ENCODE results near the gene C2orf81.
"Not testable (repeated sequence)": the region's sequence is repeated elsewhere in the genome, so short reads cannot be mapped to it uniquely, and the experiment has no call there.

C2orf81 gene

DNA sequence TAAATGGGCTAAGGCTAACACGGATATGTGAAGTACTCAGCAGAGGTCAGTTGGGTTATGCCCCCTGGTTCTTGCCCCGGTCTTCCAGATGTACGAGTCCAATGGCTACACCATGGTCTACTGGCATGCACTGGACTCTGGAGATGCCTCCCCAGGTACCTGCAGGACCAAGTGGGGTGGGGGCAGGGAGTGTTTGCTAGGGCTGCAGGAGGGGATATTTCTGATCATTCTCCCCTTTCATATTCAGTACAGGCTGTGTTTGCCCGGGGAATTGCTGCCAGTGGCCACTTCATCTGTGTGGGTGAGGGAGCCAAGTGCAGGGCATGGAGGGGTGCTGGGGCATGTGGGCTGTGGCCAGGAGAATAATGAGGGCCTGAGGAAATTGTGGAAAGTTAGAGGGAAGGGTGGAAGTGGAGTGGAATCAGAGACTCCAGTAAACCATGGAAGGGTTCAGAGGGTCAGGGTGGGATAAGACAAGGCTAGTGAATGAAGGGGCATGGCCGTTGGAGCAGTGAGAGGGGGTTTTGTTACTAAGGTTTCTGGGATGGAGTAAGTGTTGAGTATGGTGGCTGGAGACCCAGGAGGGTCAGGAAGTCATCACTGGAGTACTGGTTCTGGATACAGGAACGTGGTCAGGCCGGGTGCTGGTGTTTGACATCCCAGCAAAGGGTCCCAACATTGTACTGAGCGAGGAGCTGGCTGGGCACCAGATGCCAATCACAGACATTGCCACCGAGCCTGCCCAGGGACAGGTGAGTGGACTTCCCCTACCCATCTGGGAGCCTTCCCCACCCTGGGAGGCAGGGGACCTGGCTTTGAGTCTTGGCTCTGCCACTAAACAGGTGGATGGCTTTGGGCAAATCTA lies 2.0 kb upstream of the C2orf81 start:
- no peak for DNase-seq

DNA sequence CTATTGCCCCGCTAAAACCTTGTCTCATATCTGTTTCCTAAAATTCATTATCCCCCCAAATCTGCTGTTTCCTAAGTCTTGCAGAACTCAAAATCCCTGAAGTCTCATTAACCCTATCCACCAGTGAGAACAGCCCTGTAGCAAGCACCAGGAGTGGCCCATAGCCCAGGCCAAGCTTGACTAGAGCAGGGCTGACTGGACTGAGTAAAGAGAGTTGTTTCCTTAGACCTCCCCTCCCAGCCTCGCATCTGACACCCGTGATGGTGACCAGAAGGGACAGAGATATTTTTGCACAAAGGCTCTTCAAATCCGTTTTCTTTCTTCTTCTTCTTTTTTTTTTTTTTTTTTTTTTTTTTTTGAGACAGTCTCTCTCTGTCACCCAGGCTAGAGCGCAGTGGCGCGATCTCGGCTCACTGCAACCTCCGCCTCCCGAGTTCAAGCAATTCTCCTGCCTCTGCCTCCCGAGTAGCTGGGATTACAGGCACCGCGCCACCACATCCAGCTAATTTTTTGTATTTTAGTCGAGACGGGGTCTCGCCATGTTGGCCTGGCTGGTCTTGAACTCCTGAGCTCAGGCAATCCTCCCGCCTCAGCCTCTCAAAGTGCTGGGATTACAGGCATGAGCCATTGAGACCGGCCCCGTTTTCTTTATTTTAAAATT lies 846 bp downstream of the C2orf81 start:
- DNase-seq: not testable (repeated sequence)

DNA sequence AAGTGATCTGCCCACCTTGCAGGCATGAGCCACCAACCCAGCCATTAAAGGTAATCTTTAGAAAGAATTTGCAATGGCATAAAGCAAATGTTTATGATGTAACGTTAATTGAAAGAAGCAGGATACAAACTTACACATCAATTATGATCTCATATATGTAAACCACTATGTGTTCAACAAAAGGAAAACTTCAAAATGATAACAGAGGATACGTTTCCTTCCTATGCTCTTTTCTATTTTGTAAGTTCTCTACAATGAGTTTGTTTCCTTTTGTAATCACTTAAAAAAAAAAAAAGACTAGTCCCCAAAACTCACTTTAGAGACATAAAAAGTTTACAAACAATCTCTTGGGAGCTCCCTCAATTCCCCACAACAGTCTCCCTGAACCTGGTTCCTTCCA lies 1.4 kb downstream of the C2orf81 start:
- no peak for DNase-seq

DNA sequence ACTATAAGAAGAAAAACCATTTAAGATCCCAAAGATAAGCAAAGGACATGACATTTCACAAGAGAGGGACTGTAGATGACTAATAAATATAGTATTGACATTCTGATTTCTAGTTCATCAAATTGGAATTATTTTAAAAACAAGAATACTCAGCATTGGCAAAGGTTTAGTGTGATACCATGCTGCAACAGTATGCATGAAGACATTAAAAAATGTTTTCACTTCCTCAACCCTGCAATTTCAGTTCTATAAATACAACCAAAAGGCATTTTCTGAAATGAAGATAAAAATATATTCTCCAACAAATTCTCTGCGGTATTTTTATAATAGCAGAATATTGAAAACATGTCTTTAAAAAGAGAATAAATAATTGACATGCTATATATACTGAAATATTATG lies 2.1 kb downstream of the C2orf81 start:
- DNase-seq: no peak

DNA sequence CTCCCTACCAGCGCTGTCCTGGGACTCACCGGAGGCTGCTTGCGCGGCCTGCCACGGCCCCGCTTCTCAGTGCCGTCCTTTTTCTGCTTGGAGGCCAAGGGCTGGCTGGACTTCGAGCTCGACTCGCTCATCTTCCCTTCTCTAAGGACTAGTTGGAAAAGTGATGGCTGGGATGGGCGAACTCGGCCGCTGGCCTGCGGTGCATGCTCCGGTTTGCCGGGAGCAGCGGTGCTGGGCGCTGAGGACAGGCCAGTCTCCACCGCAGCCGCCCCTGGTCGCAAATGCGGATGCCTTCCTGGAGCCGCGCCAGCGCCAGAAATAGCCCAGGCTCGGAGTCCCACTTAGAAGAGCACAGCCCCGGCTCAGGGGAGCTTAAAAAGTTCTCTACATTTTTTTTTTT lies 3.1 kb downstream of the C2orf81 start:
- DNase-seq: no peak

DNA sequence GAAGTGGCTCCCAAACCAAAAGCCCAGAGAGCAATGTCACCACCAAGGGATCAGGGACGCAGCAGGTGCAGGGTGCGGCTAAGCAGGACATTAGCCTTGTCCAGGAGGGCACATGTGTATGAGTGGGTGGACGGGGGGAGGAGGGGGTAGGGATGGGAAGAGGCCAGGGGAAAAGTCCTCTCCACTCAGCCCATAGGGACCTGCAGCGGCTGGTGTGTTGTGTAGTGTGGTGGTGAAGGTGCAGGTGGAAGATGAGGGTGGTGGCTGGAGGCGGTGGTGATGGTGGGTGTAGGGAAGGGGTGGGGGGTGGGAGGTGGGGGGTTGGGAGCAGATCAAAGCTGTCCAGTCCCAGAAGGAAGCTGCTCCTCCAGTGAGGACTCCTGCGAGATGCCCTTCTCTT lies 3.7 kb downstream of the C2orf81 start:
- no peak for DNase-seq

DNA sequence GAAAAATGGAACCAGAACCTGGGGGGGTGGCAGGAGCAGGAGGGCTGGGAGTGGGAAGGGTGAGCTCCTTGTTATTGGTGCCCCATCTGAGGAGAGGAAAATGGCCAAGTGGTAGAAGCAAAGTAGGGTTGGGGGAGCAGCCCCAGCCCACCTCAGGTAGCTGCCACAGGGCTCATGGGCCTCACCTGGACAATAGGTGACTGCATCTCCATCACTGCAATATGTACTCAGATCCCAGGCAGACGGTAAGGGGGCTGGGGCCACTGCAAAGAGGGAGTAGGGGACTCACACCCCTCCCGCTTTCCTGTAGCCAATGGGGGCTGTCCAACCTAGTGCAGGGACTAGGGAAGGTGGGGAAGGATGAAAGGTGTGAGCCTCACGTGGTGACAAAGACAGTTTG lies 4.2 kb downstream of the C2orf81 start:
- DNase-seq: no peak

DNA sequence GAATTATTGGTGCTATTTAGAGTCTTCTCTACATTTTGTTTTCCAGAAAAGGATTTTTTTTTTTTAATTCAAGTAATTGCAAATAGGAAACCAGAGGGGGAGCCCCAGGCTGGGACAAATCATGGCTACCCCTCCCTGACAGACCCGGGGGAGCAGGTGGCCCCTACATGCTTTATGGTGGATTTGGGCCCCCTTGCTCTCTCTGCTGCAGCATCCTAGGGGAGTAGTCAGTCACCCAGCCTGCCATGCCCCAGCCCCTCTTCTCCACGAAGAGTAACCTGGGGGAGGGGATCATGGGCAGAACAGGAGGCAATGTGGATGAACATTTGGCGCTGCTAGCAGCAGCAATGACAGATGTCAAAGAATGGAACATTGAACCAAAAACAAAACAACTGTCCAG lies 4.6 kb downstream of the C2orf81 start:
- DNase-seq: no peak

DNA sequence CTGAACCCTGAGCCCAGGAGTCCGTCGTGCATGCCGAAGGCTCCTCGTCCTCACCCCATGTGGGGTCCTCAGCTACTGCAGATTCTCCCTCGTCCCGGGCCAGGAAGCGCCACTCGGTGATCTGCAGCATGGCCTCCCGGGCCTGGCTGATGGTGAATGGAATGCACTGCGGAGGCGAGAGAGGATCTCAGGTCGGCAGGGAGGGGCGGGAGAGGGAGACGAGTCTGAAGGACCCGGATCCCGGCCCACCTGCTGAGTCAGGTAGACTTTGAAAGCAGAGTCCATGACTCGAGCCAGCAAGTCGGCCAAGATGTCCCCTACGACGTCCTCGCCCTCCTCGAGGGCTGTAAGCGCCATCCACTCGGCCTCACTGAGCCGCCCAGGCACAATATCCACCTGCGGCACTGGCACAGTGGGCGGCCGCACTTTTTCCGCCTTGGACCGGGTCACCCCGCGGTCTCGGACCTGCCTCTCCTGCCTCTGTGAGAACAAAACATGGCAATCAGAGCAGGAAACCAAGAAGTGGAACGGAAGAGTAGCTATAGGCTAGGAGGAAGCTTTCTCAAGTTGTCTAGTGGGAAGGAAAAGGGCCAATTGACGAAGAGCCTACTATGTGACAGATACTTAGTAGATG lies 5.5 kb downstream of the C2orf81 start:
- DNase-seq: peak; percentile 35

DNA sequence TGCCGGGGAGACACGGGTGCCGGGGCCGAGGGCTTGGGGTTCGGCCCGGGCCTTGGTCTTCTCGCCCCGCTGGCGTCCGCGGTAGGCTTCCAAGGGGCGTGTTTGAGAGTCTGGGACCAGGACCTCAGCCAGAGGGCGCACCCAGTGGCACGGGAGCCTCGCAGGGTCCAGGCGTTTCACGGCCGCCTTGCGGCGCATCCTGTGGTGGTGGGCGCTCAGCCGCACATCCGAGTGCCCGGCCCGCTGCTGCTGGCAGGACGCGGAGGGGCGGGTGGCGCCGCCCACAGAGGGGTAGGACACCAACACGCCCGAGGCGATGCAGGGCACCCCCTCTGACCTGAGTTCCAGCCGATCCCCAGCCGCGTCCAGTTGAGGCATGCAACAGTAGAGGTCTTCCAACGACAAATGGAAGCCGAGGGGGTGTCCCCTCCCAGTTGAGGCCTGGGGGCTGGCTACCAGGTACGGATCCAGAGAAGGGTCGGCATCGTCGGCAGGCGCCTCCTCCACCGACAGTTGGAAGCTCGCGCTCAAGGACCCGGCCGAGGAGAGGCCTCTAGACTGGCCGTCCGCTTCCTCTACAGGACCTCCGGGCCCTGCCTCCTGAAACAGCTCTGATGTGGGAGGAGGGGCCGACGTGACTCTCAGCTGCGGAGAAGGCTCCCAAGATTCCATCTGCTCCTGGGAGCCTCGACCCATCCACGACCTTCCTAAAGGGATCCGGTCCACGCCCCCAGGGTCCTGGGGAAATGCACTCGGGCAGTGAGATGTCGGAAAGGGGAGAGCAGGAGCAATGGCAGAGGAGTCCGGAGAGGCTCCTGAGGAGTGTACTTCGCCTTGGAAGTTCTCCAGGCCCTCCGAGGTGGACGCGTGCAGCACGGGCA lies 6.3 kb downstream of the C2orf81 start:
- DNase-seq: peak; percentile 49

DNA sequence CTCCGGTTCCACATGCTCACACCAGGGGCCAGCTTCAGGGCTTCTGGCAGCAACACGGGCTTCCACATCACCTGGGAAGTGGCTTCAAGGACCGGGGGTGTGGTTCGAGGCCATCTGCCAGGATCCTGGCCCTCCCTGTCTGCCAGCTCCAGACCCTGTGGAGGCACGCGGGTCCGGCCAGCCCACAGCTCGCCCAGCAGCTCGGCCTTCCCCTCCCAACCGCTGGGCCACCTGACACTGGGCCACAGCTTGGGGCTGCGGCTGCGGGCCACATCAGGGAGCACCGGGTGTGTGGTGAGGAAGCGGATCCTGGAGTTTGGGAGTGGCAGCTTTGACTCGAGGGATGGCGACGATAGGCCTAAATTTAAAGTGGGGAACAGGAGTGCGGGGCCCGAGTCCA lies 7.0 kb downstream of the C2orf81 start:
- DNase-seq: no peak

DNA sequence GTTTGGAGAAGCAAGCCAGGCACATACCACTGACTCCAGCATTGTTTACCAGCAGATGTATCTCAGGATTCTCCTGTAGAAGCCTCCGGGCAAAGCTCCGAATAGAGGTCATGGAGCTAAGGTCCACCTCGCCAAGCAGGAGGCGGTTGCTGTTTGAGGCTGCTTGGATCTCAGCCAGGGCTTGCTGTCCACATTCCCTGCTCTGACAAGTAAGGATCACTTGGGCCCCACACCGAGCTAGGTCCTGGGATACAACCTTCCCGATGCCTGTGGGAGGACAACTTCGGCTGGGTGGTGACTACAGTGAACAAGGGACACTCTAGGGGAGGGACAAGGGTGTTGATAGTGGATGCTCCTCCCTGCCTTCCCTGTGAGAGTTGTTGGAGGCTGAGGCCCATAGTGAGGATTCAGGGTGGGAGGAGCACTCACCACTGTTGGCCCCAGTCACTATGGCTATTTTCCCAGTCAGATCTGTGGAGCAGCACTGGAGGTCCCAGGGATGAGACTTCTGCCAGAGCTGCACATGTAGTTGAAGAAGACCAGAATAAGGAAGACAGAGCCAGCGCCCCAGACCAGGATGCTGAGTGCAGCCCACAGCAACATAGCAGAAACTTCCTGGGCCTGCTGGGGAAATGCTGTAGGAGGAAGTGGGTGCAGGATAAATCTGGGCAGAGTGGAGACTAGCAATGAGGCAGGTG lies 8.3 kb downstream of the C2orf81 start:
- no peak for DNase-seq

DNA sequence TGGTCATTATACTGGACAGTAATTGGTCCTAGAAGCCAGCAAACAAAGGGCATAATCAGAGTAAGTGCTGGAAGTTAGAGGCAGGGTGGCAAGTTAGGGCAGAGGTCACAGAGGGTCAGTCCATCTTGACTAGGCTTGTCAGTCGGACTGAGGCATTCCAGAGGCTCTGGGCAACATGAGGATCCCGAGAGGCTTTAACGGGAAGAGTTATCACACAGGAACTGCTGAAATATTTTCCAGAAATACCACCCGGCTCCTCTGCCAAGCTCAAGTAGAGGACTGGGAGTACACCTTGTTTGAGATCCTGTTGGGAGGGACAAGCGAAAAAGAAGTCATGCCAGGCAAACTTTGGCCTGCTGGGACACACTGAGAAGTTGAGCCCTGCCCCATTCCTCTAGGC lies 13.7 kb downstream of the C2orf81 start:
- no peak for DNase-seq

DNA sequence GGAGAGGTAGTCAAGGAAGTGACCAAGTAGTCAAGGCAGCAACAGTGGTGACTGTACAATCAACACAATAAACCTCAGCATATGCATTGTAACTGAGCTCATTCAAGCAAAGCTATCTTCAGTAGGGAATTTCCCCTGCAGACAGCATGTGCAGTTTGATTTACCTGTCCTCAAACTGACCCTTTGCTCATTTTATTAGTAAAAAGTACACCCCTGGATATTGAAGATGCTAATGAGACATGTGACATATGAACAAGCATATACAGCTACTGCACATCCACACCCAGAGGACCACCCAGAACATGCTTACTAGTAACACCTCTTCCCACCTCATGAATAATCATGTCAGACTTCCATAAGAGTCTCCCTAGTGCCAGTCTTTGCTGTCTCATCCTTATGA lies 15.4 kb downstream of the C2orf81 start:
- DNase-seq: no peak

DNA sequence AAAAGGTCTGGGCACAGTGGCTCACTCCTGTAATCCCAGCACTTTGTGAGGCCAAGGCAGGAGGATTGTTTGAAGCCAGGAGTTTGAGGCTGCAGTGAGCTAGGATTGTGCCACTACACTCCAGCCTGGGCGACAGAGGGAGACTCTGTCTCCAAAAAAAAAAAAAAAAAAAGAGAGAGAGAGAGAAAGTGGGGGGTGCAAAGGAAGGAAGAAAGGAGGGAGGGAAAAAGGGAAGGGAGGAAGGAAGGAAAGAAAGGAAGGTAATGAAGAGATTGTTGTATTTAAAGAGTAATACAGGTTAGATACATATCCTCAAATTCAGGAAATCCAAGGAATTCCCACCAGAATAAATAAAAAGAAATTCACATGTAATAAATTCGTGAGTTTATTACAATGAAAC lies 19.5 kb downstream of the C2orf81 start:
- no peak for DNase-seq

DNA sequence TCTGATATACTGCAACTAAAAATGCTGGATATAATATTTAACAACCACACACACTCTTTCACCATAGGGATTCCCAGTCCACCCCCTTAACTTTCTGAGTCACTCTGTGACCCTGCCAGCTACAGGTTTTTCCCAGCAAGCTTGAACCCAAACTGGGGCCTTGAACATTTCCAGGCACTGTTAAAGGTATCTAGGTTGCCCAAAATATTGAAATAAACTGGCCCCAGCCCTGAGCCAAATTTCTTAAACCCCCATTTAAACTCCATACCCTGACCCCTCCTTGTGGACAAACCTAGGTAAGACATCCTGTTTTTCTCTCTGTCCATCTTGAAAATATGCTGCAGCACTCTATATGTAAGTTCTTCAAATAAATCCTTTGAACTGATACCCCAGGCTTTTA lies 21.6 kb downstream of the C2orf81 start:
- DNase-seq: no peak

DNA sequence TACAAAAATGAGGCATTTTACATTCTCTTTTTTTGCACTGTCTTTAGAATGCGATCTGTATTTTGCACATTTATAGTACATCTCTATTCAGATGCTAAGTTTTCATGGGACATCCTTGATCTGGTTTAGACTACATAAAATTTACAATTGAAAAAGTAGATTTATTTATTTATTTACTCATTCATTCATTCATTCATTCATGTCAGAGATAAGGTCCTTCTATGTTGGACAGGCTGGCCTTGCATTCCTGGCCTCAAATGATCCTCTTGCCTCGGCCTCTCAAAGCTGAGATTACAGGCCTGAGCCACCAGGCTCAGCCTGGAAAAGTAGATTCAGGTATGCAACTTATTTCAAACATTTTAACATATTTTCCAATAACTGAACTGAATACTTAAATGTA lies 25.3 kb downstream of the C2orf81 start:
- no peak for DNase-seq

DNA sequence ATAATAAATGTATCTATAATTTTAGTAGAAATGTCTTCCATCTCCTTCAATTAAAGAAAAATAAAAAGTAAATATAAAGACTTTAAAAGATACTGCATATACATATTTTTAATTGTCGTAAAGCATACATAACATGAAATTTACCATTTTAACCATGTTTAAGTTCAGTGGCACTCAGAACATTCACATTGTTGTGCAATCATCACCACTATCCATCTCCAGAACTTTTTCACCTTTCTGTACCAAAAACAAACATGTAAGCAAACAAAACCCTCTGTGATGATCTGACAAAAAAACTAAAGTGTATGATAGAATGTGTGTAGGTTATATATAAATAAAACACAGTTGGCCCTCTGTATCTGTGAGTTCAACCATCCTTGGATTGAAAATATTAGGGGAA lies 27.9 kb downstream of the C2orf81 start:
- DNase-seq: no peak

DNA sequence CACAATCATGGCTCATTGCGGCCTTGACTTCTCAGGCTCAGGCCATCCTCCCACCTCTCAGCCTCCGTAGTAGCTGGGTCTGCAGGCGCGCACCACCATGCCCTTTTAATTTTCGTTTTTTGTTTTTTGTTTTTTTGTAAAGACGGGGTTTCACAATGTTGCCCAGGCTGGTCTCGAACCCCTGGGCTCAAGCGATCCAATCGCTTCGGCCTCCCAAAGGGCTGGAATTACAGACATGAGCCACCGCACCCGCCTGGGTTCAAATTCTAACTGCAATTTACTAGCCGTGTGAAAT lies 29.0 kb downstream of the C2orf81 start:
- DNase-seq: no peak

DNA sequence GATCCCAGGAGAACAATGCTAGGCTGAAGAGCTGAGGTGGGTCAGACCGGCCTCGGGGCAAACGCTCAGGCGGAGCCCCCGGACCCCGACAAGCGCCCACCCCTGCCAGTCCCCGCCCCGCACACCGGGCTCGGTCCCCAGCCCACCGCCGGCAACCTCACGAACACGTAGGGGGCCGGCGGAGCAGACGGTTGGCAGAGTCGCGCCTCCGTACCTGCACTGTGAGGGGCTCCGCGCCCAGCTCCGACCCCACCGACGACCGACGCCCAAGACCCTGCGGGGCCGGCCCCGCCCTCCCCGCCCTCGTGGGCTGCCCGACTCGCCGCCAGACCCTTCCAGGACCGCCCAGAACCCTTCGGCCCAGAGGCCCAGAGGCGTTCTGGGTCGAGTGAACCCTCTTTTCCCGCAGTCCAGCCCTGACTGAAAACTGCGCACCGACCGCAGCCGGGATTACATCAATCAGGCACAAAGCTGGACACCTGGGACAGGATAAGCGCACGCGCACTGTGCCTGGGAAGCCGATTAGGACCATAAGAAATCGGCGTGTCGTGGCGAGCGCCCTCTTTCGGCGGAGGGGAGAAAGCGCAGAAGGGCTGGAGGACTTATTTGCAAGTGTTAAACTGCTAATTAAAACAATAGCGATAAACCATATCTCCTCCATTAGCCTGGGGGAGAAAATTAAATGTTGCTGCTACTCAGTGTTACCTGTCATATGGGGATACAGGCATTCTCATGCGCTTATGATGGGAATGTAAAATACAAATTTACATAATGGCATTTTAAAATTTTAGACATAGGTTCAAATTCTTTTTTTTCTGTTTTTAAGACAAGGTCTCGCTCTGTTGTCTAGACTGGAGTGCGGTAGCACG lies 29.6 kb downstream of the C2orf81 start:
- DNase-seq: peak; percentile 97

DNA sequence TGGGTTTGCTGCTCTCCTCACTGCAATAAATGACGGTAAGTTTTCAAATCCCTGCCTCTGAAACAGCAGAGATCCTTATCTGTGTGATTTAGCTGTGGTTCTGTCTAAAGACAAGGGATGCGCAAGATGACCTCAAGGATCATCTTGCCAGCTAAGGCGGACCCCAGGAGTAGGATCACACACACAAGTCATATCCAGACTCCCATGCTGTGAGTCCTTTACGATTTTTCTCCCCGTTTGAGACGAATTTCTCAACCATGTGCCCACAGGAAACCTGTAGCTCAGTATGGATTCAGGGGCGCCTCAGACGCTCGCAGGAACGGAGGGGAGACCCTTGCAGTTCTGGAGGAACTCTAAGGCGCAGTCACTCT lies 30.2 kb downstream of the C2orf81 start:
- DNase-seq: no peak

DNA sequence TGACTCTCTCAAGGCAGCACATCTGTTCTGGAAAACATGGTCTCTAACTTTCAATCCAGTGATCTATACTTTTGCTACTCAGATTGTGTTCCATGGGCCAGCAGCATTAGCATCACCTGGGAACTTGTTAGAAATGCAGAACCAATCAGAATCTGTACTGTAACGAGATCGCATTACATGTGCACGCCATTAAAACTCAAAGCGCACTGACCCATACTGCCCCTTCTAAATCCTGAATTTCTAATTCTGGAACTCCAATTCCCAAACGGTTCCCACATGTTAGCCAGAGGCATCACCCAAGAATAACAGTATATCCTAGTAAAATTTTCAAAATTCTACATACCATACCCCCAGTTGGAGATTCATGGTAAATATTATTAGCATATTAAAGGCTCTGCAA lies 30.8 kb downstream of the C2orf81 start:
- no peak for DNase-seq
